Endothelial cell (in vitro differentiated cells): ENCODE measurements around the gene LAMB3. TPM values are rescaled to one million over a fixed set of nuclear protein-coding genes. Genes with fewer than 3 reads are reported as not detected.

Source experiments
- DNase-seq: peaks from one replicate; pipeline ENCODE4 v3.0.0; 2021; ENCODE audit warnings: low spot score
- H3K27ac Mint-ChIP-seq: one replicate; pipeline ENCODE4 v1.8.0; 2021; ENCODE audit warnings: mixed read lengths, inconsistent platforms; ENCODE audit not compliant: unreplicated experiment
- H3K27me3 Mint-ChIP-seq: one replicate; pipeline ENCODE4 v1.8.0; 2021; ENCODE audit warnings: mild to moderate bottlenecking, moderate library complexity, mixed read lengths, inconsistent platforms; ENCODE audit not compliant: unreplicated experiment
- H3K36me3 Mint-ChIP-seq: one replicate; pipeline ENCODE4 v1.8.0; 2021; ENCODE audit warnings: mild to moderate bottlenecking, low read depth, mixed read lengths, inconsistent platforms; ENCODE audit not compliant: unreplicated experiment
- H3K4me1 Mint-ChIP-seq: one replicate; pipeline ENCODE4 v1.8.0; 2021; ENCODE audit warnings: mild to moderate bottlenecking, mixed read lengths, inconsistent platforms; ENCODE audit not compliant: unreplicated experiment
- H3K4me3 Mint-ChIP-seq: one replicate; pipeline ENCODE4 v1.8.0; 2021; ENCODE audit warnings: mild to moderate bottlenecking, mixed read lengths, inconsistent platforms; ENCODE audit not compliant: unreplicated experiment
- H3K9me3 Mint-ChIP-seq: one replicate; pipeline ENCODE4 v1.8.0; 2021; ENCODE audit warnings: mixed read lengths, inconsistent platforms; ENCODE audit not compliant: unreplicated experiment
- total RNA-seq: library from RNA; stranded (reverse); fragmentation: NEBNext Ultra II Directional; extraction: Animal tissue kit (Norgen Biotek cat#: 25700); gene quantifications from one replicate; pipeline ENCODE4 v1.2.1, GENCODE V29; 2021; ENCODE audit not compliant: unreplicated experiment
- TF ChIP-seq, protein P1 (sequence below): fragments of 200-600 bp; sonication (generic); IDR thresholded peaks from one replicate; pipeline ENCODE4 v1.5.0; 2021; ENCODE audit warnings: antibody characterized with exemption; ENCODE audit not compliant: unreplicated experiment

Gene LAMB3
- total RNA-seq, 1 donor from 2014 or later: 0.21 TPM

DNA sequence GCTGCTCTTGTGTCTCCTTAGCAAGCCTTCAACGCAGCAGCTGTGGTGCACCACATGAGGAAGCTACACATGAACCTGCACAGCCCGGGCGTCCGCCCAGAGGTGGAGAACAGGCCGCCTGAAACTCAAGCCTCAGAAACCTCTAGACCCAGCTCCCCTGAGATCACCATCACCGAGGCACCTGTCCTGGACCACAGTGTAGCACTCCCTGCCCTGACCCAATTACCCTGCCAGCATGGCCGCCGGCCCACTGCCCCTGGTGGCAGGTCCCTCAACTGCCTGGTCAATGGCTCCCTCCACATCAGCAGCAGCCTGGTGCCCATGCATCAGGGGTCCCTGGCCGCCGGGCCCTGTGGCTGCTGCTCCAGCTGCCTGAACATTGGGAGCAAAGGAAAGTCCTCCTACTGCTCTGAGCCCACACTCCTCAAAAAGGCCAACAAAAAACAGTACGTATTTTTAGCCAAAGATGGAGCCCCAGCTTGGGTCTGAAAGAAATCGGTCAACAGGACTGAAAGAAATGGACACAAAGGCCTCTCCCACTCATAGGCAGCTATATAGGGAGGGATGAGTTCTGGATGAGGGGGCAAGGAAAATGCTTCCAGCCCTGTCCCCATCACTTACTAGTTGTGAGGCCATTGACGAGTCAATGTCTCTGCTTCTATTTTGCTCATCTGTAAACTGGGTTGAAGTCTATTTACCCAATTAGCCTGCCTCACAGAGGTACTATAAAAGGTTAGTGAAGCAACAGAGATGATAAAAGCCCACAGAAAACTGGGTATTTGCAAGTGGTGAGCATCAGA lies 40.3 kb downstream of the LAMB3 start:
- no peaks in the 10 kb centered on the region for H3K9me3 Mint-ChIP-seq
- H3K36me3 Mint-ChIP-seq: peaks cover 4% of the 10 kb centered on the region
- H3K4me3 Mint-ChIP-seq: no peak overlapping the region
- peaks cover 3% of the 10 kb centered on the region for H3K27me3 Mint-ChIP-seq
- TF ChIP-seq, protein P1, sequence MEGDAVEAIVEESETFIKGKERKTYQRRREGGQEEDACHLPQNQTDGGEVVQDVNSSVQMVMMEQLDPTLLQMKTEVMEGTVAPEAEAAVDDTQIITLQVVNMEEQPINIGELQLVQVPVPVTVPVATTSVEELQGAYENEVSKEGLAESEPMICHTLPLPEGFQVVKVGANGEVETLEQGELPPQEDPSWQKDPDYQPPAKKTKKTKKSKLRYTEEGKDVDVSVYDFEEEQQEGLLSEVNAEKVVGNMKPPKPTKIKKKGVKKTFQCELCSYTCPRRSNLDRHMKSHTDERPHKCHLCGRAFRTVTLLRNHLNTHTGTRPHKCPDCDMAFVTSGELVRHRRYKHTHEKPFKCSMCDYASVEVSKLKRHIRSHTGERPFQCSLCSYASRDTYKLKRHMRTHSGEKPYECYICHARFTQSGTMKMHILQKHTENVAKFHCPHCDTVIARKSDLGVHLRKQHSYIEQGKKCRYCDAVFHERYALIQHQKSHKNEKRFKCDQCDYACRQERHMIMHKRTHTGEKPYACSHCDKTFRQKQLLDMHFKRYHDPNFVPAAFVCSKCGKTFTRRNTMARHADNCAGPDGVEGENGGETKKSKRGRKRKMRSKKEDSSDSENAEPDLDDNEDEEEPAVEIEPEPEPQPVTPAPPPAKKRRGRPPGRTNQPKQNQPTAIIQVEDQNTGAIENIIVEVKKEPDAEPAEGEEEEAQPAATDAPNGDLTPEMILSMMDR: peak; percentile 17
- DNase-seq: peak; percentile 15
- H3K27ac Mint-ChIP-seq: no peak overlapping the region
- no peaks in the 10 kb centered on the region for H3K4me1 Mint-ChIP-seq

DNA sequence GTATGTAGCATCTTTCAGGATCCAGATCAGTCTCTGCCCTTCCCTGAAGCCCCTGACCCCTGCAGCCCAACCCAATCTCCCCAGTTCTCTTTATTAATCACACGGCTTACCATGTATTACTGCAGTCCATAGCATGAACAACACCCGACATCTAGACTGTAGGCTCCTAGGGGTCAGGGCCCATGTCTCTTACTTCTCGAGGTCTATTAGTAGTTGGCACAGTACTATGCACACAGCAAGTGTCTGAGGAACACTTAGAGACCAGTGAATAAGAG lies 41.7 kb downstream of the LAMB3 start:
- no peaks in the 10 kb centered on the region for H3K4me1 Mint-ChIP-seq
- H3K4me3 Mint-ChIP-seq: no peak overlapping the region
- no peak overlapping the region for H3K27ac Mint-ChIP-seq
- no peaks in the 10 kb centered on the region for H3K9me3 Mint-ChIP-seq
- DNase-seq: no peak
- TF ChIP-seq, protein P1: no peak
- H3K27me3 Mint-ChIP-seq: no peaks in the 10 kb centered on the region
- H3K36me3 Mint-ChIP-seq: no peaks in the 10 kb centered on the region

DNA sequence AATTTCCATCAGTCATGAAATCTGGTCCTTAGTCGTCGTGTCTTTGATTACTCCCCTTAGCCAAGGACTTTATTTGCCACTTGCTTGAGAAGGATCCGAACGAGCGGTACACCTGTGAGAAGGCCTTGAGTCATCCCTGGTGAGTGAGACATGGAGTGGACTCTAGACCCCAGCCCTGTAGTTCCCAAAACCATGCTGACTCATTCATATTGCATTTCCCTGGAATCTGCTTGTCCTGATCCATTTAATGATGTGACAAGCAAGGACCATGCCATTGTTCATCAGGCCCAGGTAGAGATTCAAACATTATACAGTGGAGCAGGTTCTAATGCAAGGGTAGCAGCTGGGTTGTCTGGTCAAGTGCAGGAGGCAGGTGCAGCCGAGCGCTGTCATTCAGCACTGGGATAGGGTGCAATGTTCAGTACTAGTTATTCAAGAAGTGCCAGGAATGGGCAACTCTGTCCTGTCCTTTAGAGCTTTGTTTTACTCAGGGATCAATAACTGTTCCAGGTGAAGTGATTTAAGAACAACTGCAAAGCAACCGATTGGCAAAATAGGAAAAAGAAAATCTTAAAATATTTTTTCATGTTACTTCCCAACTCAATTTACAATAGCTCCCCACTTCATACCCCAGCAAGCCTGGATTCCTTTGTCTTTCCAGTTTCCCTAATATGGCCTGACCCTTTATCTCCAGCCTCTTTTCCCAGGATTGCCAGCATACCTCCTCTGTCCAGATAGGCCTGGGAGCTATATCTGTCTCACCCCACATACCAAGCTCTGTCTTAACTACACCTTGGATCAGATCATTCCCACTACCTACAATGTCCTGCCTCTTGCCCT lies 42.2 kb downstream of the LAMB3 start:
- Mint-ChIP-seq H3K36me3 (no peaks in the 10 kb centered on the region), H3K27ac (no peak overlapping the region), H3K9me3 (no peaks in the 10 kb centered on the region), H3K4me3 (no peak overlapping the region), H3K4me1 (no peaks in the 10 kb centered on the region), H3K27me3 (no peaks in the 10 kb centered on the region)
- TF ChIP-seq, protein P1: no peak
- DNase-seq: no peak

DNA sequence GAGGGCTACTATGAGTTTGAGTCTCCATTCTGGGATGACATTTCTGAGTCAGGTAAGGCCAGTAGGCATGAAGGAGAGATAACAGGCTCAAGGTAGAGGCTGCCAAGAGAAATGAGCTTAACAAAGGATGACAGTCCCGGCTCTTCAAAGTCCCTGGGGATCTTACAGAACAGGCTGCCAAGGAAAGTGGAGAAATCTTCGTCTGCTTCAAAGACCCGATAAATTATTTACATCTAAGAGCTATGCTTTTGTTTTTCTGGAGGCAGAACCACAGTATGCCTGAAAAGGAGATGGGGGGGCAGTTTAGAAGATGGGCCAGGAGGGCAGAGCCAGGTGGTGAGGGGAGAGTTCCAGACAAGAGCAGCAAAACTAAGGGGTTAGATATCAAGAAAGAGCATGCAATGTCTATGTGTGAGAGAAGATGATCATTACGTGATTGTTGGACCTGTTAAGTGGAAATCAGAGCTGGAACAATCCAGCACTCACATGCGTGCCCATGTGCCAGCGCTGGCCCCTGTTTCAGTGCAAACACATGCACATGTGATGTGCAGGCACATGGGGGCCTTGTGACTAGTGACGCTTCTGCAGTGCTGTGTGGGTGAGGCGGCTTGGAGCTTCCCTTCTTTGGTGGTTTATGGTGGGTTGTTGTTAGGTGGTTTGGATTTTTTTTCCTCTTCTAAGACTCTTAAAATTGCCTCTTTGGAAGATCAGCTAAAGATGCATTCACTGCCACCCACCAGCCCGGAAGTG lies 43.0 kb downstream of the LAMB3 start:
- H3K9me3 Mint-ChIP-seq: no peaks in the 10 kb centered on the region
- H3K4me3 Mint-ChIP-seq: no peak overlapping the region
- TF ChIP-seq, protein P1: no peak
- H3K4me1 Mint-ChIP-seq: no peaks in the 10 kb centered on the region
- no peaks in the 10 kb centered on the region for H3K27me3 Mint-ChIP-seq
- H3K36me3 Mint-ChIP-seq: no peaks in the 10 kb centered on the region
- no peak overlapping the region for H3K27ac Mint-ChIP-seq
- DNase-seq: no peak
